Measurements from ENCODE around the gene MAP3K3. TPM values are rescaled to one million over a fixed set of nuclear protein-coding genes. Genes with fewer than 3 reads are reported as not detected.
A peak's percentile ranks its signal among the peaks of the same experiment; 100 is the strongest.

MAP3K3 gene
- 10 to 100 TPM; 20.8 to 39.1 (median 28.7) TPM for polyA plus RNA-seq (ENCODE audit: low read depth in 6 of 6)

GRCh38 chr17:63621684-63622573 is at the start of gene MAP3K3:
Gene MAP3K3 (plus strand): TSS chr17:63622417. CDS start chr17:63622760, 343 bp downstream.
- Mint-ChIP-seq H3K27ac (peak within 1 kb of the TSS; percentile 77 to 94 (median 88)), H3K9me3 (no peaks in the 10 kb centered on the region), H3K4me3 (peak within 1 kb of the TSS; percentile 95 to 99 (median 98)), H3K4me1 (peaks cover 39 to 44% (median 44%) of the 10 kb centered on the region in 3 donors), H3K36me3 (no peaks in the 10 kb centered on the region), H3K27me3 (no peaks in the 10 kb centered on the region)
- DNase-seq (peak; percentile 97), ATAC-seq (ENCODE audit: low read depth in 2 of 2) (peak; percentile 88 to 91)

GRCh38 chr17:63573634-63574033 is 48.6 kb upstream of the MAP3K3 start:
- no peaks in the 10 kb centered on the region for H3K9me3 Mint-ChIP-seq
- peaks cover 34 to 47% (median 38%) of the 10 kb centered on the region in 3 donors for H3K4me1 Mint-ChIP-seq
- DNase-seq (no peak), ATAC-seq (ENCODE audit: low read depth in 2 of 2) (no peak)
- H3K27ac Mint-ChIP-seq = peak overlapping the region in 3 of 6 donors; percentile 1 to 44 (median 42)
- peaks cover 0 to 8% of the 10 kb centered on the region in 2 donors for H3K36me3 Mint-ChIP-seq
- no peaks in the 10 kb centered on the region for H3K27me3 Mint-ChIP-seq
- H3K4me3 Mint-ChIP-seq = no peak overlapping the region

GRCh38 chr17:63578027-63578768 is 44.0 kb upstream of the MAP3K3 start:
- ATAC-seq (ENCODE audit: low read depth in 2 of 2) (no peak), DNase-seq (no peak)
- Mint-ChIP-seq H3K27me3 (no peaks in the 10 kb centered on the region), H3K4me1 (peaks cover 13 to 21% (median 20%) of the 10 kb centered on the region in 3 donors), H3K36me3 (peaks cover 15 to 18% of the 10 kb centered on the region in 2 donors), H3K27ac (no peak overlapping the region), H3K9me3 (no peaks in the 10 kb centered on the region), H3K4me3 (no peak overlapping the region)

- Mint-ChIP-seq H3K36me3 (peaks cover 15 to 19% of the 10 kb centered on the region in 2 donors), H3K4me3 (no peak overlapping the region), H3K9me3 (no peaks in the 10 kb centered on the region), H3K27ac (peak overlapping the region in 3 of 6 donors; percentile 51 to 92 (median 60)), H3K4me1 (peaks cover 10 to 19% (median 19%) of the 10 kb centered on the region in 3 donors), H3K27me3 (no peaks in the 10 kb centered on the region)
- DNase-seq (no peak), ATAC-seq (ENCODE audit: low read depth in 2 of 2) (no peak)
Measured at GRCh38 chr17:63578769-63579111, 43.5 kb upstream of the MAP3K3 start.

GRCh38 chr17:63579633-63580032 is 42.6 kb upstream of the MAP3K3 start:
- DNase-seq = no peak
- Mint-ChIP-seq H3K36me3 (peaks cover 8 to 19% of the 10 kb centered on the region in 2 donors), H3K27me3 (no peaks in the 10 kb centered on the region), H3K4me1 (peaks cover 5 to 13% (median 13%) of the 10 kb centered on the region in 3 donors), H3K27ac (no peak overlapping the region), H3K4me3 (no peak overlapping the region), H3K9me3 (no peaks in the 10 kb centered on the region)
- ATAC-seq (ENCODE audit: low read depth in 2 of 2) = no peak

GRCh38 chr17:63587770-63588169 is 34.4 kb upstream of the MAP3K3 start:
- H3K9me3 Mint-ChIP-seq = no peaks in the 10 kb centered on the region
- peaks cover 23 to 31% of the 10 kb centered on the region in 2 donors for H3K36me3 Mint-ChIP-seq
- H3K27me3 Mint-ChIP-seq = no peaks in the 10 kb centered on the region
- DNase-seq (no peak), ATAC-seq (ENCODE audit: low read depth in 2 of 2) (no peak)
- no peak overlapping the region for H3K4me3 Mint-ChIP-seq
- H3K4me1 Mint-ChIP-seq = peaks cover 0 to 5% (median 2%) of the 10 kb centered on the region in 3 donors
- H3K27ac Mint-ChIP-seq = peak overlapping the region in 1 of 6 donors; percentile 47

- Mint-ChIP-seq H3K36me3 (peaks cover 20 to 25% of the 10 kb centered on the region in 2 donors), H3K27me3 (no peaks in the 10 kb centered on the region), H3K4me3 (no peak overlapping the region), H3K9me3 (no peaks in the 10 kb centered on the region), H3K27ac (no peak overlapping the region), H3K4me1 (peaks cover 0 to 5% (median 2%) of the 10 kb centered on the region in 3 donors)
- ATAC-seq (ENCODE audit: low read depth in 2 of 2) (no peak), DNase-seq (no peak)
Measured at GRCh38 chr17:63588797-63589196, 33.4 kb upstream of the MAP3K3 start.

- ATAC-seq (ENCODE audit: low read depth in 2 of 2) (no peak), DNase-seq (no peak)
- peaks cover 20 to 25% of the 10 kb centered on the region in 2 donors for H3K36me3 Mint-ChIP-seq
- peaks cover 0 to 5% (median 2%) of the 10 kb centered on the region in 3 donors for H3K4me1 Mint-ChIP-seq
- peak overlapping the region in 3 of 6 donors; percentile 61 to 84 (median 72) for H3K27ac Mint-ChIP-seq
- H3K9me3 Mint-ChIP-seq = no peaks in the 10 kb centered on the region
- no peak overlapping the region for H3K4me3 Mint-ChIP-seq
- H3K27me3 Mint-ChIP-seq = no peaks in the 10 kb centered on the region
Measured at GRCh38 chr17:63589646-63590045, 32.6 kb upstream of the MAP3K3 start.

- Mint-ChIP-seq H3K4me1 (peaks cover 0 to 5% (median 2%) of the 10 kb centered on the region in 3 donors), H3K27ac (no peak overlapping the region), H3K27me3 (no peaks in the 10 kb centered on the region), H3K4me3 (no peak overlapping the region), H3K36me3 (peaks cover 11 to 25% of the 10 kb centered on the region in 2 donors), H3K9me3 (no peaks in the 10 kb centered on the region)
- DNase-seq (no peak), ATAC-seq (ENCODE audit: low read depth in 2 of 2) (no peak)
Measured at GRCh38 chr17:63592797-63593196, 29.4 kb upstream of the MAP3K3 start.

GRCh38 chr17:63595132-63595531 is 27.1 kb upstream of the MAP3K3 start:
- H3K4me3 Mint-ChIP-seq = peak overlapping the region in 1 of 8 donors; percentile 8
- peak overlapping the region in 1 of 6 donors; percentile 65 for H3K27ac Mint-ChIP-seq
- H3K4me1 Mint-ChIP-seq = peaks cover 2 to 5% (median 3%) of the 10 kb centered on the region in 3 donors
- ATAC-seq (ENCODE audit: low read depth in 2 of 2) (no peak), DNase-seq (no peak)
- H3K27me3 Mint-ChIP-seq = no peaks in the 10 kb centered on the region
- no peaks in the 10 kb centered on the region for H3K9me3 Mint-ChIP-seq
- H3K36me3 Mint-ChIP-seq = peaks cover 3 to 13% of the 10 kb centered on the region in 2 donors

GRCh38 chr17:63596856-63597586 is 25.2 kb upstream of the MAP3K3 start:
- DNase-seq = no peak
- Mint-ChIP-seq H3K27ac (no peak overlapping the region), H3K4me1 (peaks cover 13 to 18% (median 17%) of the 10 kb centered on the region in 3 donors), H3K4me3 (no peak overlapping the region), H3K9me3 (no peaks in the 10 kb centered on the region), H3K27me3 (no peaks in the 10 kb centered on the region), H3K36me3 (no peaks in the 10 kb centered on the region)
- no peak for ATAC-seq (ENCODE audit: low read depth in 2 of 2)

GRCh38 chr17:63598281-63598680 is 23.9 kb upstream of the MAP3K3 start:
- no peak for ATAC-seq (ENCODE audit: low read depth in 2 of 2)
- Mint-ChIP-seq H3K9me3 (no peaks in the 10 kb centered on the region), H3K36me3 (no peaks in the 10 kb centered on the region), H3K27ac (no peak overlapping the region), H3K4me3 (peak overlapping the region in 1 of 8 donors; percentile 79), H3K4me1 (peaks cover 13 to 20% (median 17%) of the 10 kb centered on the region in 3 donors), H3K27me3 (no peaks in the 10 kb centered on the region)
- no peak for DNase-seq

Data from naive B cell (primary cell).